Lung (tissue), 12 donors: ENCODE measurements around the gene SRD5A1. TPM values are rescaled to one million over a fixed set of nuclear protein-coding genes. Genes with fewer than 3 reads are reported as not detected.

ENCODE experiments used
- ATAC-seq: fragments of 200-7000 bp; cut with Tn5 transposase; one replicate; pipeline ENCODE4 v1.9.1; 2020; ENCODE audit warnings: moderate number of reproducible peaks; ENCODE audit not compliant: insufficient read depth, low FRiP score
- DNase-seq, 3 donors: peaks; one replicate each; pipeline ENCODE4 v3.0.0-alpha.2; 2013 to 2017
- H3K27ac ChIP-seq, 2 donors: one replicate each; pipeline ENCODE4 v1.5.1; 2013; ENCODE audit warnings: mild to moderate bottlenecking in 2 of 2, moderate library complexity in 2 of 2, control low read depth in 1 of 2, inconsistent platforms in 1 of 2, low read depth in 1 of 2, low read length in 1 of 2
- H3K27me3 ChIP-seq, 3 donors: one replicate each; pipeline ENCODE4 v1.5.1; 2013; ENCODE audit warnings: low read length in 2 of 3; ENCODE audit not compliant: control insufficient read depth in 3 of 3, insufficient read depth in 3 of 3
- H3K36me3 ChIP-seq, 4 donors: one replicate each; pipeline ENCODE4 v1.5.1; 2013; ENCODE audit warnings: low read length in 4 of 4, mild to moderate bottlenecking in 1 of 4, moderate library complexity in 1 of 4; ENCODE audit not compliant: control insufficient read depth in 4 of 4, insufficient read depth in 4 of 4
- H3K4me1 ChIP-seq, 5 donors: one replicate each; pipeline ENCODE4 v1.5.1; 2013; ENCODE audit warnings: low read length in 5 of 5, mild to moderate bottlenecking in 2 of 5, moderate library complexity in 1 of 5; ENCODE audit not compliant: control insufficient read depth in 5 of 5, insufficient read depth in 5 of 5
- H3K4me3 ChIP-seq: one replicate; pipeline ENCODE4 v1.5.1; 2013; ENCODE audit warnings: mild to moderate bottlenecking, control low read depth, moderate library complexity
- H3K9ac ChIP-seq, 2 donors: one replicate each; pipeline ENCODE4 v1.5.1; 2013; ENCODE audit warnings: low read length in 2 of 2, control low read depth in 1 of 2; ENCODE audit not compliant: insufficient read depth in 1 of 2
- H3K9me3 ChIP-seq, 4 donors: one replicate each; pipeline ENCODE4 v1.5.1; 2013; ENCODE audit warnings: low read length in 3 of 4, mild to moderate bottlenecking in 1 of 4, moderate library complexity in 1 of 4; ENCODE audit not compliant: control insufficient read depth in 4 of 4, insufficient read depth in 3 of 4
- CTCF ChIP-seq: IDR thresholded peaks from 2 replicates; pipeline ENCODE4 v1.5.1; 2012; ENCODE audit warnings: mild to moderate bottlenecking; ENCODE audit errors: control extremely low read depth, extremely low read depth
- WGBS, 2 donors: extraction: QIAGEN DNeasy Blood & Tissue Kit; methylation state at CpG; one replicate each; pipeline ENCODE4 v1.1.7; 2013; 5-methylcytosine and 5-hydroxymethylcytosine counted together
- polyA plus RNA-seq, 2 donors: library from polyadenylated mRNA; stranded (reverse); fragments of 200-250 nt; gene quantifications; one replicate each; pipeline ENCODE4 v1.2.1, GENCODE V29; 2013
- total RNA-seq, 2 donors: library from RNA; depleted of rRNA in 1 of 2; stranded (reverse); fragments of >200 nt in 1 of 2; gene quantifications; one replicate each; pipeline ENCODE4 v1.2.1, GENCODE V29; 2014 to 2021
- donor health status: control.
- donor health status: control.
- donor health status: Bipolar disorder and iron deficiency.
- donor health status: healthy.
- donor health status: DM: yes; HTN: yes; CAD: no.

SRD5A1 gene
- total and polyA plus RNA-seq, 4 donors: 2.6 to 14.4 (median 7.3) TPM

- DNase-seq (no peak), ATAC-seq (no peak)
- H3K36me3 ChIP-seq: no peaks in the 10 kb centered on the region
- TF ChIP-seq CTCF: no peak
- H3K27ac ChIP-seq: no peak overlapping the region
- H3K4me3 ChIP-seq: no peak overlapping the region
- H3K9me3 ChIP-seq: peaks cover 0 to 3% (median 0%) of the 10 kb centered on the region in 4 donors
- no peak overlapping the region for H3K9ac ChIP-seq
- H3K4me1 ChIP-seq: peaks cover 0 to 5% (median 0%) of the 10 kb centered on the region in 5 donors
- 90 to 91% methylated on average over 8 of the region's 8 CpGs for WGBS, 2 donors
- peaks cover 0 to 2% (median 0%) of the 10 kb centered on the region in 3 donors for H3K27me3 ChIP-seq
These were observed 50.0 kb downstream of the SRD5A1 start for GRCh38 chr5:6683241-6683640.

- H3K27ac ChIP-seq: no peak overlapping the region
- no peak overlapping the region for H3K9ac ChIP-seq
- H3K4me1 ChIP-seq: peaks cover 0 to 5% (median 0%) of the 10 kb centered on the region in 5 donors
- H3K36me3 ChIP-seq: no peaks in the 10 kb centered on the region
- DNase-seq (no peak), ATAC-seq (no peak)
- no peak overlapping the region for H3K4me3 ChIP-seq
- WGBS, 2 donors: 82 to 85% methylated on average over 4 of the region's 4 CpGs
- no peak for TF ChIP-seq CTCF
- peaks cover 0 to 2% (median 0%) of the 10 kb centered on the region in 3 donors for H3K27me3 ChIP-seq
- peaks cover 0 to 3% (median 0%) of the 10 kb centered on the region in 4 donors for H3K9me3 ChIP-seq
These were observed 50.8 kb downstream of the SRD5A1 start for GRCh38 chr5:6684075-6684474.

GRCh38 chr5:6686501-6686900, 53.3 kb downstream of the SRD5A1 start:
- no peak overlapping the region for H3K4me3 ChIP-seq
- no peak overlapping the region for H3K27ac ChIP-seq
- TF ChIP-seq CTCF: no peak
- DNase-seq (no peak), ATAC-seq (no peak)
- no peaks in the 10 kb centered on the region for H3K36me3 ChIP-seq
- WGBS, 2 donors: 49 to 50% methylated on average over 6 of the region's 6 CpGs
- H3K9me3 ChIP-seq: peaks cover 0 to 3% (median 0%) of the 10 kb centered on the region in 4 donors
- H3K27me3 ChIP-seq: peaks cover 0 to 2% (median 0%) of the 10 kb centered on the region in 3 donors
- peaks cover 0 to 5% (median 0%) of the 10 kb centered on the region in 5 donors for H3K4me1 ChIP-seq
- no peak overlapping the region for H3K9ac ChIP-seq

GRCh38 chr5:6686915-6687409, 53.7 kb downstream of the SRD5A1 start:
- WGBS, 2 donors: 2 to 4% methylated on average over 22 of the region's 22 CpGs
- peaks cover 0 to 5% (median 0%) of the 10 kb centered on the region in 5 donors for H3K4me1 ChIP-seq
- ATAC-seq (no peak), DNase-seq (peak; percentile 46 to 80 (median 66))
- H3K9me3 ChIP-seq: peaks cover 0 to 2% (median 0%) of the 10 kb centered on the region in 4 donors
- no peak overlapping the region for H3K27ac ChIP-seq
- no peak overlapping the region for H3K9ac ChIP-seq
- H3K36me3 ChIP-seq: no peaks in the 10 kb centered on the region
- no peak overlapping the region for H3K4me3 ChIP-seq
- H3K27me3 ChIP-seq: no peaks in the 10 kb centered on the region
- TF ChIP-seq CTCF: no peak
